Heart left ventricle (tissue), 13 donors: ENCODE results near the gene PSMD7.

ENCODE experiments used
- POLR2A ChIP-seq, 2 donors: fragments of 450-650 bp; IDR thresholded peaks; one replicate each; pipeline ENCODE4 v1.6.1; 2017; ENCODE audit warnings: antibody characterized with exemption in 2 of 2, mild to moderate bottlenecking in 2 of 2, moderate library complexity in 2 of 2
- TF ChIP-seq, protein P1 (sequence below), 12 donors: fragments of 200-600 bp; sonication (generic) in 4 of 12; IDR thresholded peaks; one replicate each; pipeline versions ENCODE4 v1.5.0 to v1.8.0; 2018 to 2022; ENCODE audit warnings: antibody characterized with exemption in 12 of 12, mild to moderate bottlenecking in 5 of 12
- donor health status: ischemic (EF 13 %, LVEDD 7.1; RV severe dilation, severe dysfunction).
- donor health status: DM: no; HTN: yes; CAD: no.
- donor health status: DM: no; HTN: no; CAD: no.
- donor health status: ischemic (EF 25% LVEDD 6.9; RV normal size, moderate dysfunction).
- donor health status: ischemic (EF 25% LVEDD 5.7; RV mildly dilated, moderate dysfunction).
- donor health status: ischemic (EF 35%, LVEDD 5.7; RV mildly dilated, moderate dysfunction).
- donor health status: nonischemic (EF 11% LVEDD 7.7; RV severe dilation, severe dysfunction).
- donor health status: DM: yes; HTN: yes; CAD: no.
- donor health status: PGD.
- donor health status: ischemic (EF 29% LVEDD 5.4; RV normal size, mild dysfunction).
- donor health status: nonischemic (EF 23%, LVEDD 6.1; RV moderate dilation, normal function).

DNA sequence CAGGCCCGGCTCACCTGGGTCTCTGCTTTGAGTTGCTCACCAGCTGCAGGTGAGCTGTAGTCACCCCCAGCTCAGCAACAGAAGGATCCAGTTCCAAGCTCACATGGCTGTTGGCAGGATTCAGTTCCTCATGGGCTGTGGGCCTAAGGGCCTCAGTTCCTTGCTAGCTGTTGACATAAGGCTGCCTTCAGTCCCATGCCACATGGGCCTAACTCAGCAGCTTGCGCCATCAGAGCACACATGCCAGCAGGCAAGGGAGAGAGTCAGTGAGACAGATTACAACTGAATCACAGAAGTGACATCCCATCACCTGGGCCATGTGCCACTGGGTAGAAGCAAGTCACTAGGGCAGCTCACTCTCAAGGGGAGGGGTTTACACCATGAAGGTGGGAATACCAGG lies 24.7 kb downstream of the PSMD7 start:
- TF ChIP-seq, protein P1, sequence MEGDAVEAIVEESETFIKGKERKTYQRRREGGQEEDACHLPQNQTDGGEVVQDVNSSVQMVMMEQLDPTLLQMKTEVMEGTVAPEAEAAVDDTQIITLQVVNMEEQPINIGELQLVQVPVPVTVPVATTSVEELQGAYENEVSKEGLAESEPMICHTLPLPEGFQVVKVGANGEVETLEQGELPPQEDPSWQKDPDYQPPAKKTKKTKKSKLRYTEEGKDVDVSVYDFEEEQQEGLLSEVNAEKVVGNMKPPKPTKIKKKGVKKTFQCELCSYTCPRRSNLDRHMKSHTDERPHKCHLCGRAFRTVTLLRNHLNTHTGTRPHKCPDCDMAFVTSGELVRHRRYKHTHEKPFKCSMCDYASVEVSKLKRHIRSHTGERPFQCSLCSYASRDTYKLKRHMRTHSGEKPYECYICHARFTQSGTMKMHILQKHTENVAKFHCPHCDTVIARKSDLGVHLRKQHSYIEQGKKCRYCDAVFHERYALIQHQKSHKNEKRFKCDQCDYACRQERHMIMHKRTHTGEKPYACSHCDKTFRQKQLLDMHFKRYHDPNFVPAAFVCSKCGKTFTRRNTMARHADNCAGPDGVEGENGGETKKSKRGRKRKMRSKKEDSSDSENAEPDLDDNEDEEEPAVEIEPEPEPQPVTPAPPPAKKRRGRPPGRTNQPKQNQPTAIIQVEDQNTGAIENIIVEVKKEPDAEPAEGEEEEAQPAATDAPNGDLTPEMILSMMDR (IDR thresholded peaks at IDR 0.05) = no peak
- TF ChIP-seq POLR2A (IDR thresholded peaks at IDR 0.05) = no peak
